CD4-positive, alpha-beta T cell (primary cell): Measurements from ENCODE around the gene TMEM100. TPM values are rescaled to one million over a fixed set of nuclear protein-coding genes. Genes with fewer than 3 reads are reported as not detected.

Experiments
- ATAC-seq: fragments of 200-7000 bp; cut with Tn5 transposase; one replicate; pipeline ENCODE4 v1.10.0; 2022; ENCODE audit warnings: mild to moderate bottlenecking; ENCODE audit not compliant: poor library complexity
- CTCF ChIA-PET: fragments of 350-600 bp; sonication (Branson Sonifier 250); formaldehyde crosslinking; loops from one replicate; lab custom pipeline; 2021; ENCODE audit warnings: antibody characterized with exemption, inconsistent platforms; lab: Charles Lee
- POLR2A ChIA-PET: fragments of 350-600 bp; sonication (Branson Sonifier 250); formaldehyde crosslinking; loops from one replicate; lab custom pipeline; 2021; ENCODE audit warnings: antibody characterized with exemption, inconsistent platforms; lab: Charles Lee
- DNase-seq, 14 experiments: peaks; one replicate each; pipeline ENCODE4 v3.0.0-alpha.2; 2013 to 2020; ENCODE audit warnings: mixed read lengths in 2 of 14
- H3K27ac ChIP-seq, 2 donors: one replicate each; pipeline versions ENCODE4 v1.5.1 to v1.7.0; 2013; ENCODE audit warnings: low read length in 2 of 2, low read depth in 1 of 2, mild to moderate bottlenecking in 1 of 2
- H3K27me3 ChIP-seq, 2 experiments: 1 replicate in 1 of 2; 2 replicates in 1 of 2; pipeline versions ENCODE4 v1.6.1 to v1.7.0; 2013; ENCODE audit warnings: low read length in 2 of 2, control low read depth in 1 of 2, mild to moderate bottlenecking in 1 of 2, moderate library complexity in 1 of 2; ENCODE audit not compliant: insufficient read depth in 2 of 2, control insufficient read depth in 1 of 2
- H3K36me3 ChIP-seq: one replicate; pipeline ENCODE4 v1.6.1; 2013; ENCODE audit warnings: low read length, control low read depth; ENCODE audit not compliant: insufficient read depth
- H3K4me1 ChIP-seq: one replicate; pipeline ENCODE4 v1.6.1; 2013; ENCODE audit warnings: low read length, control low read depth; ENCODE audit not compliant: insufficient read depth
- H3K4me3 ChIP-seq: one replicate; pipeline ENCODE4 v1.5.1; 2013; ENCODE audit warnings: mild to moderate bottlenecking, low read length, moderate library complexity
- H3K9me3 ChIP-seq, 2 experiments: 1 replicate in 1 of 2; 2 replicates in 1 of 2; pipeline versions ENCODE4 v1.6.1 to v1.7.0; 2013; ENCODE audit warnings: low read length in 2 of 2, mild to moderate bottlenecking in 2 of 2, control low read depth in 1 of 2, moderate library complexity in 1 of 2; ENCODE audit not compliant: control insufficient read depth in 1 of 2, insufficient read depth in 1 of 2
- H3K27ac Mint-ChIP-seq: one replicate; pipeline ENCODE4 v1.8.0; 2020; ENCODE audit warnings: mixed read lengths
- H3K27me3 Mint-ChIP-seq: one replicate; pipeline ENCODE4 v1.8.0; 2021; ENCODE audit warnings: mixed read lengths
- H3K36me3 Mint-ChIP-seq: one replicate; pipeline ENCODE4 v1.8.0; 2021; ENCODE audit warnings: low read depth, mixed read lengths
- H3K4me1 Mint-ChIP-seq: one replicate; pipeline ENCODE4 v1.8.0; 2021; ENCODE audit warnings: low read depth, mixed read lengths
- H3K4me3 Mint-ChIP-seq: one replicate; pipeline ENCODE4 v1.8.0; 2020; ENCODE audit warnings: mild to moderate bottlenecking, mixed read lengths
- H3K9me3 Mint-ChIP-seq: one replicate; pipeline ENCODE4 v1.8.0; 2020; ENCODE audit warnings: mixed read lengths
- CTCF ChIP-seq: fragments of 200-600 bp; IDR thresholded peaks from one replicate; pipeline ENCODE4 v1.8.0; 2022; ENCODE audit warnings: antibody characterized with exemption, mild to moderate bottlenecking
- intact Hi-C, 2 experiments: fragments of 100-400 bp; cut with DNase I in 1 of 2; cut with micrococcal nuclease in 1 of 2; formaldehyde crosslinking; loops; one replicate each; pipeline versions ENCODE4 v1.15.1 to v1.9.0; 2023 to 2025; cut with DNase I, micrococcal nuclease
- total RNA-seq, 174 experiments: library from RNA in 2 of 174; stranded (reverse) in 2 of 174; gene quantifications; one replicate each; pipeline ENCODE4 v1.2.3 and lab custom pipeline; 2021 to 2026

TMEM100 gene
- total RNA-seq, 2 experiments from 2014 or later, result not detected

GRCh38 chr17:55731586-55732250 lies 9.1 kb upstream of the TMEM100 start:
- CTCF ChIA-PET, result no interaction called here
- POLR2A ChIA-PET, result no interaction called here

GRCh38 chr17:55730808-55731207 lies 8.1 kb upstream of the TMEM100 start:
- no peaks in the 10 kb centered on the region for H3K4me1 Mint-ChIP-seq
- CTCF ChIA-PET, result no interaction called here
- H3K36me3 ChIP-seq, result no peaks in the 10 kb centered on the region
- no peak for TF ChIP-seq CTCF
- peaks cover 38% of the 10 kb centered on the region for H3K27me3 Mint-ChIP-seq
- H3K4me1 ChIP-seq, result no peaks in the 10 kb centered on the region
- H3K9me3 ChIP-seq, result no peaks in the 10 kb centered on the region
- POLR2A ChIA-PET, result no interaction called here
- peaks cover 5 to 17% of the 10 kb centered on the region in 2 experiments for H3K27me3 ChIP-seq
- no peaks in the 10 kb centered on the region for H3K9me3 Mint-ChIP-seq
- H3K4me3 ChIP-seq, result no peak overlapping the region
- no peak for ATAC-seq
- no peak overlapping the region for H3K27ac Mint-ChIP-seq
- no peak overlapping the region for H3K4me3 Mint-ChIP-seq
- H3K27ac ChIP-seq, result no peak overlapping the region
- intact Hi-C loops, result loop anchor here in 1 of 2 experiments (10.0 kb wide), 1 partner anchor 984 kb away; no protein-coding TSS in a partner anchor
- no peaks in the 10 kb centered on the region for H3K36me3 Mint-ChIP-seq
- DNase-seq, result no peak

More at GRCh38 chr17:55731586-55732250, 9.1 kb upstream of the TMEM100 start:
- ATAC-seq (no peak), DNase-seq (no peak)
- H3K9me3 ChIP-seq, result no peaks in the 10 kb centered on the region
- no peak overlapping the region for H3K27ac ChIP-seq
- intact Hi-C loops, result loop anchor here in 1 of 2 experiments (10.0 kb wide), 1 partner anchor 983 kb away; no protein-coding TSS in a partner anchor
- peaks cover 0 to 17% of the 10 kb centered on the region in 2 experiments for H3K27me3 ChIP-seq
- H3K27ac Mint-ChIP-seq, result no peak overlapping the region
- H3K36me3 Mint-ChIP-seq, result no peaks in the 10 kb centered on the region
- H3K4me3 Mint-ChIP-seq, result no peak overlapping the region
- H3K4me3 ChIP-seq, result no peak overlapping the region
- H3K9me3 Mint-ChIP-seq, result no peaks in the 10 kb centered on the region
- TF ChIP-seq CTCF, result no peak
- H3K36me3 ChIP-seq, result no peaks in the 10 kb centered on the region
- H3K27me3 Mint-ChIP-seq, result peaks cover 34% of the 10 kb centered on the region
- H3K4me1 Mint-ChIP-seq, result no peaks in the 10 kb centered on the region
- H3K4me1 ChIP-seq, result no peaks in the 10 kb centered on the region

- H3K9me3 Mint-ChIP-seq, result no peaks in the 10 kb centered on the region
- H3K36me3 Mint-ChIP-seq, result no peaks in the 10 kb centered on the region
- ChIA-PET POLR2A (no interaction called here), CTCF (no interaction called here)
- H3K27ac Mint-ChIP-seq, result no peak overlapping the region
- no peak for DNase-seq
- H3K4me1 Mint-ChIP-seq, result no peaks in the 10 kb centered on the region
- no peaks in the 10 kb centered on the region for H3K9me3 ChIP-seq
- no peak overlapping the region for H3K4me3 ChIP-seq
- H3K27me3 ChIP-seq, result peaks cover 6 to 17% of the 10 kb centered on the region in 2 experiments
- no peak overlapping the region for H3K27ac ChIP-seq
- intact Hi-C loops, result loop anchor here in 1 of 2 experiments (10.0 kb wide), 1 partner anchor 984 kb away; no protein-coding TSS in a partner anchor
- H3K27me3 Mint-ChIP-seq, result peaks cover 38% of the 10 kb centered on the region
- ATAC-seq, result no peak
- no peaks in the 10 kb centered on the region for H3K36me3 ChIP-seq
- no peak for TF ChIP-seq CTCF
- no peaks in the 10 kb centered on the region for H3K4me1 ChIP-seq
- no peak overlapping the region for H3K4me3 Mint-ChIP-seq
These were observed 7.7 kb upstream of the TMEM100 start for GRCh38 chr17:55730380-55730779.
